HepG2 (cell line): ENCODE data around the gene PPARA. TPM values are rescaled to one million over a fixed set of nuclear protein-coding genes. Genes with fewer than 3 reads are reported as not detected.
A peak's percentile ranks its signal among the peaks of the same experiment; 100 is the strongest.

Experiments
- ATAC-seq: fragments of 200-7000 bp; cut with Tn5 transposase; 3 replicates; pipeline ENCODE4 v1.9.1; 2020; ENCODE audit warnings: mild to moderate bottlenecking, moderate library complexity
- BruUV-seq: library from RNA; stranded (reverse); fragments of 400-500 nt; replicated peaks from 2 replicates; lab custom pipeline; 2021; lab: Mats Ljungman, UMichigan
- CTCF ChIA-PET: fragments of 300-600 bp; formaldehyde crosslinking; extraction: SDS; loops from one replicate; lab custom pipeline; 2021; ENCODE audit warnings: low total read pairs, inconsistent platforms, low intra/inter-chr PET ratio; lab: Yijun Ruan, JAX
- POLR2A ChIA-PET: fragments of 350-600 bp; sonication (Branson Sonifier 250); formaldehyde crosslinking; loops from one replicate; lab custom pipeline; 2020; ENCODE audit warnings: antibody characterized with exemption, inconsistent platforms; lab: Yijun Ruan, JAX
- DNase-seq: peaks from one replicate; pipeline ENCODE4 v3.0.0-alpha.2; 2015; ENCODE audit warnings: low spot score
- FAIRE-seq: peaks from 3 replicates; lab custom pipeline; 2011; peaks lifted over from hg19 to GRCh38; lab: Jason Lieb, UNC
- H2AFZ ChIP-seq: one replicate; pipeline ENCODE4 v1.6.1; 2011; ENCODE audit warnings: low read length, inconsistent platforms
- H3K27ac ChIP-seq: fragments of 300-600 bp; 3 replicates; pipeline ENCODE4 v1.8.0; 2011; ENCODE audit warnings: mixed run types, mild to moderate bottlenecking, mixed read lengths, low read length, inconsistent platforms; ENCODE audit not compliant: insufficient read depth; ENCODE audit errors: extremely low read length
- H3K27me3 ChIP-seq, 2 experiments: fragments of 200-600 bp in 1 of 2; 2 replicates in 1 of 2; 3 replicates in 1 of 2; pipeline versions ENCODE4 v1.6.0 to v1.8.0; 2011; ENCODE audit warnings: low read length in 2 of 2, mild to moderate bottlenecking in 2 of 2, moderate library complexity in 2 of 2, inconsistent platforms in 1 of 2; ENCODE audit not compliant: insufficient read depth in 2 of 2, control insufficient read depth in 1 of 2
- H3K36me3 ChIP-seq, 2 experiments: fragments of 200-600 bp in 1 of 2; replicated peaks in 1 of 2; 2 replicates in 1 of 2; 3 replicates in 1 of 2; pipeline versions ENCODE4 v1.5.1 to v1.8.0; 2011; ENCODE audit warnings: low read length in 2 of 2, inconsistent platforms in 1 of 2; ENCODE audit not compliant: insufficient read depth in 2 of 2, control insufficient read depth in 1 of 2
- H3K4me1 ChIP-seq: 2 replicates; pipeline ENCODE4 v1.5.1; 2012; ENCODE audit warnings: low read length, inconsistent platforms; ENCODE audit not compliant: insufficient read depth
- H3K4me2 ChIP-seq: 2 replicates; pipeline ENCODE4 v1.6.0; 2011; ENCODE audit warnings: low read depth, low read length, inconsistent platforms
- H3K4me3 ChIP-seq, 3 experiments: fragments of 200-600 bp in 1 of 3; sonication (generic), shearing (Covaris generic) in 1 of 3; replicated peaks in 1 of 3; 2 replicates each; pipeline ENCODE4 v1.5.1; 2011 to 2016; ENCODE audit warnings: low read length in 3 of 3, inconsistent platforms in 2 of 3, low read depth in 2 of 3, mild to moderate bottlenecking in 2 of 3, control low read depth in 1 of 3, mixed read lengths in 1 of 3; ENCODE audit not compliant: insufficient read depth in 1 of 3
- H3K79me2 ChIP-seq: one replicate; pipeline ENCODE4 v1.6.1; 2011; ENCODE audit warnings: low read length, inconsistent platforms; ENCODE audit not compliant: insufficient read depth
- H3K9ac ChIP-seq: 2 replicates; pipeline ENCODE4 v1.6.0; 2011; ENCODE audit warnings: mild to moderate bottlenecking, low read depth, low read length, inconsistent platforms; ENCODE audit not compliant: insufficient read depth
- H3K9me3 ChIP-seq: 2 replicates; pipeline ENCODE4 v1.5.1; 2012; ENCODE audit warnings: mild to moderate bottlenecking, low read length
- H4K20me1 ChIP-seq: 2 replicates; pipeline ENCODE4 v1.6.0; 2011; ENCODE audit warnings: inconsistent platforms, mild to moderate bottlenecking, low read length, moderate library complexity; ENCODE audit not compliant: insufficient read depth
- AGO2 ChIP-seq: fragments of 200-400 bp; formaldehyde crosslinking; optimal IDR thresholded peaks from 2 replicates; pipeline ENCODE3; 2017; ENCODE audit warnings: mild to moderate bottlenecking, low read depth, low read length, moderate library complexity
- CHD2 ChIP-seq: IDR thresholded peaks from 2 replicates; pipeline ENCODE4 v1.6.1; 2011; ENCODE audit warnings: low read depth, low read length, improper control_type of control experiment
- RBFOX2 ChIP-seq: fragments of 200-400 bp; formaldehyde crosslinking; IDR thresholded peaks from 2 replicates; pipeline ENCODE4 v1.6.1; 2017; ENCODE audit warnings: low read depth, mild to moderate bottlenecking, low read length
- ZNF264 ChIP-seq: sonication (generic); formaldehyde crosslinking; IDR thresholded peaks from 2 replicates; pipeline ENCODE4 v1.4.0; 2020; ENCODE audit warnings: missing genetic modification reagents
- ZNF704 ChIP-seq: sonication (generic); formaldehyde crosslinking; IDR thresholded peaks from 2 replicates; pipeline ENCODE4 v1.8.1; 2023; ENCODE audit warnings: mild to moderate bottlenecking, inconsistent platforms, moderate library complexity, missing genetic modification reagents, borderline replicate concordance
- WGBS: methylation state at CpG from one replicate; pipeline ENCODE4 v1.1.6; 2017; ENCODE audit warnings: low lambda C conversion rate; 5-methylcytosine and 5-hydroxymethylcytosine counted together
- in situ Hi-C: cut with HindIII; loops from 2 replicates; pipeline ENCODE4 v1.10.0; 2017; ENCODE audit warnings: low pct_unique_long_range_greater_than_20kb; ENCODE audit not compliant: extremely low pct_ligation_motif_present
- intact Hi-C: fragments of 100-400 bp; cut with micrococcal nuclease; formaldehyde crosslinking; loops from one replicate; pipeline ENCODE4 v1.10.0; 2022; ENCODE audit not compliant: unreplicated experiment
- polyA plus RNA-seq, 8 experiments: library from polyadenylated mRNA; depleted of rRNA in 3 of 8; stranded (reverse) in 7 of 8; unstranded in 1 of 8; fragments of >200 nt; fragmentation: Illumina TruSeq in 4 of 8; extraction: Trizol in 4 of 8; gene quantifications; 2 replicates each; pipeline versions ENCODE4 v1.2.1 to v1.2.3, GENCODE V29; 2011 to 2016; ENCODE audit warnings: low read depth in 4 of 8, missing spikeins in 1 of 8, mixed read lengths in 1 of 8; ENCODE audit not compliant: insufficient read depth in 1 of 8
- total RNA-seq, 5 experiments: library from RNA; depleted of rRNA; stranded (reverse); fragments of >200 nt; fragmentation: Illumina TruSeq; extraction: Trizol; gene quantifications; 2 replicates each; pipeline ENCODE4 v1.2.3, GENCODE V29; 2016; ENCODE audit warnings: low read depth in 1 of 5

PPARA gene
- total and polyA plus RNA-seq, 2 of the 13 experiments (the other 11 are each of a cell fraction or from before 2014, with no cell fraction given), result 18.2 to 24.7 TPM

- H3K4me2 ChIP-seq, result no peak overlapping the region
- no peaks in the 10 kb centered on the region for H3K9me3 ChIP-seq
- no peak for FAIRE-seq
- no TSS peak for BruUV-seq
- TF ChIP-seq RBFOX2, result peak; percentile 46; the same call in 1 of the 2 replicates
- no peak for TF ChIP-seq ZNF704 (CRISPR knock-in tag)
- TF ChIP-seq AGO2, result peak; percentile 78
- H2AFZ ChIP-seq, result no peak overlapping the region
- peaks cover 10% of the 10 kb centered on the region for H3K4me1 ChIP-seq
- intact Hi-C loops, result no loop called here
- peaks cover 33 to 62% of the 10 kb centered on the region in 2 experiments for H3K36me3 ChIP-seq
- no peak overlapping the region for H3K27ac ChIP-seq
- WGBS, result over 99% methylated on average over 20 of the region's 23 CpGs
- no peak for ATAC-seq
- H4K20me1 ChIP-seq, result no peaks in the 10 kb centered on the region
- POLR2A ChIA-PET, result interaction anchor here (1.9 to 2.7 kb wide), 2 partner anchors 13 to 23 kb away, joined by 8 to 9 read pairs; partner anchors contain the start of gene TTC38
- H3K27me3 ChIP-seq, result no peaks in the 10 kb centered on the region; a peak in 1 of 5 replicates
- H3K4me3 ChIP-seq, result no peak overlapping the region
- CTCF ChIA-PET, result no interaction called here
- H3K79me2 ChIP-seq, result no peaks in the 10 kb centered on the region
- no peak overlapping the region for H3K9ac ChIP-seq
- in situ Hi-C loops, result no loop called here
- no peak for DNase-seq
Measured at GRCh38 chr22:46290843-46291785, 140.8 kb downstream of the PPARA start.

GRCh38 chr22:46292173-46292572, 141.8 kb downstream of the PPARA start:
- no peak overlapping the region for H2AFZ ChIP-seq
- H3K4me3 ChIP-seq, result no peak overlapping the region
- TF ChIP-seq CHD2 (no peak), ZNF264 (CRISPR knock-in tag) (peak; percentile 98)
- ATAC-seq (no peak), DNase-seq (no peak), FAIRE-seq (no peak)
- BruUV-seq, result no TSS peak
- in situ Hi-C loops (no loop called here), intact Hi-C loops (no loop called here)
- H3K27me3 ChIP-seq, result no peaks in the 10 kb centered on the region; a peak in 1 of 5 replicates
- H3K9me3 ChIP-seq, result no peaks in the 10 kb centered on the region
- ChIA-PET POLR2A (no interaction called here), CTCF (no interaction called here)
- no peak overlapping the region for H3K27ac ChIP-seq
- peaks cover 26 to 52% of the 10 kb centered on the region in 2 experiments for H3K36me3 ChIP-seq
- H3K9ac ChIP-seq, result no peak overlapping the region
- H3K4me1 ChIP-seq, result peaks cover 11% of the 10 kb centered on the region
- H3K79me2 ChIP-seq, result no peaks in the 10 kb centered on the region
- no peaks in the 10 kb centered on the region for H4K20me1 ChIP-seq
- WGBS, result 99% methylated on average over 3 of the region's 3 CpGs
- H3K4me2 ChIP-seq, result no peak overlapping the region
